H1 (cell line): ENCODE measurements around the gene FBXO38. TPM values are rescaled to one million over a fixed set of nuclear protein-coding genes. Genes with fewer than 3 reads are reported as not detected.

ENCODE experiments used
- CTCF ChIA-PET: fragments of 300-600 bp; sonication (Branson Sonifier 250); formaldehyde crosslinking; loops from one replicate; lab custom pipeline; 2021; ENCODE audit not compliant: partially characterized antibody; lab: Charles Lee
- POLR2A ChIA-PET: fragments of 300-600 bp; sonication (Branson Sonifier 250); formaldehyde crosslinking; loops from one replicate; lab custom pipeline; 2021; ENCODE audit warnings: inconsistent platforms; ENCODE audit not compliant: partially characterized antibody; lab: Charles Lee
- DNase-seq, 2 experiments: peaks; one replicate each; pipeline versions ENCODE4 v3.0.0 to v3.0.0-alpha.2; 2010 to 2022; ENCODE audit warnings: low spot score in 2 of 2, low read depth in 1 of 2, mixed read lengths in 1 of 2
- FAIRE-seq: peaks from 2 replicates; lab custom pipeline; 2011; peaks lifted over from hg19 to GRCh38; lab: Jason Lieb, UNC
- H2AFZ ChIP-seq: 2 replicates; pipeline ENCODE4 v1.8.1; 2012; ENCODE audit warnings: low read length, inconsistent platforms
- H2AK5ac ChIP-seq: 2 replicates; pipeline ENCODE4 v1.6.1; 2013; ENCODE audit warnings: low read depth, low read length
- H2BK120ac ChIP-seq: replicated peaks from 2 replicates; pipeline ENCODE3; 2013; ENCODE audit warnings: low read depth, low read length, inconsistent platforms
- H2BK12ac ChIP-seq: 2 replicates; pipeline ENCODE4 v1.6.1; 2013; ENCODE audit warnings: low read depth, low read length
- H2BK15ac ChIP-seq: 2 replicates; pipeline ENCODE4 v1.6.1; 2013; ENCODE audit warnings: low read length
- H2BK20ac ChIP-seq: 2 replicates; pipeline ENCODE4 v1.6.1; 2013; ENCODE audit warnings: low read length
- H2BK5ac ChIP-seq: 2 replicates; pipeline ENCODE4 v1.6.1; 2013; ENCODE audit warnings: low read depth, low read length
- H3K14ac ChIP-seq: 2 replicates; pipeline ENCODE4 v1.6.1; 2013; ENCODE audit warnings: inconsistent platforms; ENCODE audit not compliant: insufficient read length
- H3K18ac ChIP-seq: 2 replicates; pipeline ENCODE4 v1.6.1; 2013; ENCODE audit warnings: low read length; ENCODE audit errors: extremely low read depth
- H3K23ac ChIP-seq: 2 replicates; pipeline ENCODE4 v1.6.1; 2013; ENCODE audit warnings: inconsistent platforms; ENCODE audit not compliant: insufficient read length
- H3K23me2 ChIP-seq: 2 replicates; pipeline ENCODE4 v1.6.1; 2013; ENCODE audit warnings: low read depth, low read length
- H3K27ac ChIP-seq: 2 replicates; pipeline ENCODE4 v1.6.1; 2011; ENCODE audit warnings: low read depth, low read length, inconsistent platforms
- H3K27me3 ChIP-seq, 4 experiments: replicated peaks in 1 of 4; 1 replicate in 1 of 4; 2 replicates in 3 of 4; pipeline versions ENCODE4 v1.6.1 to v1.8.1; 2011 to 2013; ENCODE audit warnings: low read length in 3 of 4, mild to moderate bottlenecking in 3 of 4, inconsistent platforms in 2 of 4, mixed read lengths in 2 of 4, moderate library complexity in 1 of 4; ENCODE audit not compliant: control insufficient read depth in 3 of 4, insufficient read depth in 3 of 4; ENCODE audit errors: extremely low read depth in 1 of 4
- H3K36me3 ChIP-seq, 4 experiments: 2 replicates each; pipeline versions ENCODE4 v1.6.1 to v1.8.1; 2011 to 2013; ENCODE audit warnings: mild to moderate bottlenecking in 4 of 4, low read length in 3 of 4, moderate library complexity in 2 of 4, control low read depth in 1 of 4, inconsistent platforms in 1 of 4; ENCODE audit not compliant: insufficient read depth in 4 of 4, control insufficient read depth in 2 of 4
- H3K4ac ChIP-seq: replicated peaks from 2 replicates; pipeline ENCODE3; 2013; ENCODE audit warnings: low read length, low read depth, mixed read lengths, inconsistent platforms; ENCODE audit not compliant: insufficient read length
- H3K4me1 ChIP-seq, 4 experiments: replicated peaks in 1 of 4; 1 replicate in 1 of 4; 2 replicates in 3 of 4; pipeline versions ENCODE4 v1.6.1 to v1.8.1; 2011 to 2013; ENCODE audit warnings: low read length in 3 of 4, inconsistent platforms in 2 of 4, mixed read lengths in 1 of 4; ENCODE audit not compliant: insufficient read depth in 4 of 4, control insufficient read depth in 3 of 4
- H3K4me2 ChIP-seq, 2 experiments: 2 replicates each; pipeline versions ENCODE4 v1.6.1 to v1.8.1; 2011 to 2013; ENCODE audit warnings: low read depth in 2 of 2, low read length in 2 of 2, control low read depth in 1 of 2, inconsistent platforms in 1 of 2, mild to moderate bottlenecking in 1 of 2; ENCODE audit not compliant: insufficient read depth in 1 of 2
- H3K4me3 ChIP-seq, 4 experiments: fragments of 200-600, 300-600 bp in 1 of 4; sonication (generic), shearing (Covaris generic), sonication (Bioruptor Twin) in 1 of 4; 2 replicates each; pipeline versions ENCODE4 v1.5.1 to v1.8.1; 2011 to 2016; ENCODE audit warnings: low read length in 4 of 4, low read depth in 3 of 4, control low read depth in 2 of 4, inconsistent platforms in 2 of 4, mild to moderate bottlenecking in 2 of 4, mixed read lengths in 1 of 4, moderate library complexity in 1 of 4; ENCODE audit not compliant: insufficient read depth in 2 of 4; ENCODE audit errors: extremely low read depth in 1 of 4
- H3K56ac ChIP-seq: replicated peaks from 2 replicates; pipeline ENCODE3; 2013; ENCODE audit warnings: low read depth, mild to moderate bottlenecking, mixed read lengths, low read length, inconsistent platforms; ENCODE audit not compliant: insufficient read length
- H3K79me1 ChIP-seq: 2 replicates; pipeline ENCODE4 v1.6.1; 2013; ENCODE audit warnings: low read depth, low read length, control low read depth
- H3K79me2 ChIP-seq, 2 experiments: 2 replicates each; pipeline versions ENCODE4 v1.6.1 to v1.8.1; 2012 to 2013; ENCODE audit warnings: low read length in 2 of 2, mild to moderate bottlenecking in 2 of 2, inconsistent platforms in 1 of 2; ENCODE audit not compliant: insufficient read depth in 2 of 2, control insufficient read depth in 1 of 2
- H3K9ac ChIP-seq, 4 experiments: replicated peaks in 1 of 4; 1 replicate in 1 of 4; 2 replicates in 3 of 4; pipeline versions ENCODE4 v1.6.1 to v1.8.1; 2011 to 2013; ENCODE audit warnings: low read depth in 3 of 4, low read length in 3 of 4, control low read depth in 2 of 4, mild to moderate bottlenecking in 2 of 4, moderate library complexity in 2 of 4, inconsistent platforms in 1 of 4; ENCODE audit errors: extremely low read depth in 1 of 4
- H3K9me3 ChIP-seq, 2 experiments: 2 replicates each; pipeline versions ENCODE4 v1.6.1 to v1.8.1; 2012 to 2013; ENCODE audit warnings: mild to moderate bottlenecking in 2 of 2, moderate library complexity in 2 of 2, control low read depth in 1 of 2, inconsistent platforms in 1 of 2, low read depth in 1 of 2, low read length in 1 of 2, mixed read lengths in 1 of 2; ENCODE audit not compliant: insufficient read depth in 2 of 2
- H4K20me1 ChIP-seq, 2 experiments: replicated peaks in 1 of 2; 2 replicates each; pipeline versions ENCODE3 to v1.8.1; 2011 to 2013; ENCODE audit warnings: inconsistent platforms in 2 of 2, low read length in 2 of 2, mild to moderate bottlenecking in 1 of 2; ENCODE audit not compliant: insufficient read depth in 2 of 2, control insufficient read depth in 1 of 2
- H4K5ac ChIP-seq: 2 replicates; pipeline ENCODE4 v1.6.1; 2013; ENCODE audit warnings: low read length, low read depth, mixed read lengths, inconsistent platforms; ENCODE audit not compliant: insufficient read length
- H4K8ac ChIP-seq: 2 replicates; pipeline ENCODE4 v1.8.0; 2013; ENCODE audit warnings: mild to moderate bottlenecking, moderate library complexity, low read length, inconsistent platforms; ENCODE audit not compliant: insufficient read depth; ENCODE audit errors: extremely low read depth
- H4K91ac ChIP-seq: replicated peaks from 2 replicates; pipeline ENCODE3; 2013; ENCODE audit warnings: low read length, mixed read lengths, inconsistent platforms; ENCODE audit not compliant: insufficient read length
- BCL11A ChIP-seq, 2 experiments: IDR thresholded peaks; one replicate each; pipeline ENCODE4 v1.6.1; 2011; ENCODE audit warnings: low read depth in 2 of 2, low read length in 2 of 2, mild to moderate bottlenecking in 2 of 2
- CREB1 ChIP-seq: IDR thresholded peaks from 2 replicates; pipeline ENCODE4 v1.6.1; 2012; ENCODE audit warnings: inconsistent platforms
- CTBP2 ChIP-seq: IDR thresholded peaks from 2 replicates; pipeline ENCODE4 v1.7.0; 2011; ENCODE audit warnings: borderline replicate concordance, mild to moderate bottlenecking, moderate library complexity, mixed read lengths, low read length; ENCODE audit not compliant: insufficient read depth, insufficient read length
- KDM5A ChIP-seq: fragments of 200-600 bp; IDR thresholded peaks from 2 replicates; pipeline ENCODE4 v1.7.1; 2012; ENCODE audit warnings: mild to moderate bottlenecking, low read length, inconsistent platforms, mixed read lengths
- MAFK ChIP-seq: IDR thresholded peaks from 2 replicates; pipeline ENCODE4 v1.6.1; 2012; ENCODE audit warnings: low read depth, mild to moderate bottlenecking, improper control_type of control experiment, low read length
- NRF1 ChIP-seq: IDR thresholded peaks from 2 replicates; pipeline ENCODE4 v1.6.1; 2011; ENCODE audit warnings: mild to moderate bottlenecking, low read depth, low read length, improper control_type of control experiment
- PHF8 ChIP-seq: fragments of 200-600 bp; sonication (generic); conservative IDR thresholded peaks from 2 replicates; pipeline ENCODE4 v1.7.1; 2012; ENCODE audit warnings: low read depth, mild to moderate bottlenecking, inconsistent platforms, low read length, moderate library complexity
- POLR2AphosphoS5 ChIP-seq: IDR thresholded peaks from 2 replicates; pipeline ENCODE4 v1.6.1; 2011; ENCODE audit warnings: low read depth, low read length
- SAP30 ChIP-seq: fragments of 300-600 bp; sonication (generic); IDR thresholded peaks from 2 replicates; pipeline ENCODE4 v1.7.1; 2012; ENCODE audit warnings: low read length, moderate library complexity, mild to moderate bottlenecking, inconsistent platforms; ENCODE audit not compliant: insufficient read depth, insufficient replicate concordance
- TEAD4 ChIP-seq: IDR thresholded peaks from 2 replicates; pipeline ENCODE4 v1.6.1; 2012; ENCODE audit warnings: low read depth, low read length, inconsistent platforms, mixed read lengths
- WGBS, 2 experiments: shearing (Covaris generic) in 1 of 2; methylation state at CpG; one replicate each; pipeline versions ENCODE4 v1.1.6 to v1.1.7; 2013 to 2015; ENCODE audit warnings: low lambda C conversion rate in 2 of 2, mixed read lengths in 2 of 2, inconsistent platforms in 1 of 2, low coverage in 1 of 2, missing lambda C conversion rate in 1 of 2; ENCODE audit not compliant: insufficient replicate concordance in 2 of 2, insufficient coverage in 1 of 2, insufficient read length in 1 of 2; ENCODE audit errors: extremely low coverage in 1 of 2, missing lambda C conversion rate in 1 of 2; 5-methylcytosine and 5-hydroxymethylcytosine counted together
- polyA plus RNA-seq, 7 experiments: library from polyadenylated mRNA; depleted of rRNA in 3 of 7; stranded (reverse) in 5 of 7; unstranded in 2 of 7; fragments of >200 nt in 5 of 7; fragments of 200-250 nt in 2 of 7; gene quantifications; 1 replicate in 5 of 7; 2 replicates in 1 of 7; 4 replicates in 1 of 7; pipeline versions ENCODE4 v1.2.1 to v1.2.3, GENCODE V29; 2011 to 2013; ENCODE audit warnings: missing spikeins in 2 of 7, mixed read lengths in 2 of 7
- total RNA-seq: library from RNA; stranded (reverse); fragmentation: NEBNext Ultra II Directional; extraction: Animal tissue kit (Norgen Biotek cat#: 25700); gene quantifications from 2 replicates; pipeline ENCODE4 v1.2.1, GENCODE V29; 2021
- TF ChIP-seq, protein P1 (sequence below): IDR thresholded peaks from 2 replicates; pipeline ENCODE4 v1.6.1; 2011; ENCODE audit warnings: low read length, improper control_type of control experiment

Gene FBXO38
- total and polyA plus RNA-seq, 2 of the 8 experiments (the other 6 are each of a cell fraction or from before 2014, with no cell fraction given), result 9.1 to 34.3 TPM

- H4K20me1 ChIP-seq, result no peaks in the 10 kb centered on the region
- TF ChIP-seq SAP30 (no peak), PHF8 (no peak), POLR2AphosphoS5 (no peak), KDM5A (no peak), BCL11A (IDR thresholded peaks at IDR 0.05; ENCODE audit: low read depth in 2 of 2, low read length in 2 of 2) (no peak), TEAD4 (no peak), NRF1 (no peak), MAFK (no peak), CREB1 (no peak), CTBP2 (no peak)
- TF ChIP-seq, protein P1, sequence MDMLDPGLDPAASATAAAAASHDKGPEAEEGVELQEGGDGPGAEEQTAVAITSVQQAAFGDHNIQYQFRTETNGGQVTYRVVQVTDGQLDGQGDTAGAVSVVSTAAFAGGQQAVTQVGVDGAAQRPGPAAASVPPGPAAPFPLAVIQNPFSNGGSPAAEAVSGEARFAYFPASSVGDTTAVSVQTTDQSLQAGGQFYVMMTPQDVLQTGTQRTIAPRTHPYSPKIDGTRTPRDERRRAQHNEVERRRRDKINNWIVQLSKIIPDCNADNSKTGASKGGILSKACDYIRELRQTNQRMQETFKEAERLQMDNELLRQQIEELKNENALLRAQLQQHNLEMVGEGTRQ, result no peak
- no peak overlapping the region for H4K5ac ChIP-seq
- no peak overlapping the region for H3K9ac ChIP-seq
- no peaks in the 10 kb centered on the region for H3K9me3 ChIP-seq
- H2BK5ac ChIP-seq, result no peak overlapping the region
- H3K4me1 ChIP-seq, result no peaks in the 10 kb centered on the region
- no peak overlapping the region for H3K4me2 ChIP-seq
- no peak overlapping the region for H4K91ac ChIP-seq
- DNase-seq, result no peak
- H2BK12ac ChIP-seq, result no peak overlapping the region
- no peak overlapping the region for H2BK20ac ChIP-seq
- H2BK120ac ChIP-seq, result no peak overlapping the region
- H3K79me1 ChIP-seq, result no peaks in the 10 kb centered on the region
- H3K27me3 ChIP-seq, result no peaks in the 10 kb centered on the region
- FAIRE-seq, result no peak
- H2AK5ac ChIP-seq, result no peak overlapping the region
- H3K14ac ChIP-seq, result no peak overlapping the region
- no peak overlapping the region for H3K27ac ChIP-seq
- no peak overlapping the region for H3K18ac ChIP-seq
- no peaks in the 10 kb centered on the region for H3K79me2 ChIP-seq
- no peak overlapping the region for H3K56ac ChIP-seq
- H4K8ac ChIP-seq, result no peak overlapping the region
- no peak overlapping the region for H2AFZ ChIP-seq
- H3K23ac ChIP-seq, result no peak overlapping the region
- 79% methylated on average over 6 of the region's 6 CpGs; no CpG with 5 or more reads in 1 of the 2 experiments for WGBS, 2 experiments
- POLR2A ChIA-PET, result interaction anchor here (1.2 kb wide), 1 partner anchor 10 kb away, joined by 3 read pairs; no protein-coding TSS in a partner anchor
- H3K4ac ChIP-seq, result no peak overlapping the region
- CTCF ChIA-PET, result interaction anchor here (1.0 to 2.4 kb wide), 3 partner anchors 146 to 470 kb away, joined by 3 to 11 read pairs (median 3); no protein-coding TSS in a partner anchor
- peaks cover 0 to 49% (median 35%) of the 10 kb centered on the region in 4 experiments; a peak in 7 of 8 replicates for H3K36me3 ChIP-seq
- H3K4me3 ChIP-seq, result no peak overlapping the region
- no peaks in the 10 kb centered on the region for H3K23me2 ChIP-seq
- no peak overlapping the region for H2BK15ac ChIP-seq
Observed at GRCh38 chr5:148437249-148437648, 53.5 kb downstream of the FBXO38 start.
